Measurements from ENCODE around the gene GLRA1. TPM values are rescaled to one million over a fixed set of nuclear protein-coding genes. Genes with fewer than 3 reads are reported as not detected.

Gene GLRA1
- total RNA-seq, 2 donors from 2014 or later, result not detected

DNA sequence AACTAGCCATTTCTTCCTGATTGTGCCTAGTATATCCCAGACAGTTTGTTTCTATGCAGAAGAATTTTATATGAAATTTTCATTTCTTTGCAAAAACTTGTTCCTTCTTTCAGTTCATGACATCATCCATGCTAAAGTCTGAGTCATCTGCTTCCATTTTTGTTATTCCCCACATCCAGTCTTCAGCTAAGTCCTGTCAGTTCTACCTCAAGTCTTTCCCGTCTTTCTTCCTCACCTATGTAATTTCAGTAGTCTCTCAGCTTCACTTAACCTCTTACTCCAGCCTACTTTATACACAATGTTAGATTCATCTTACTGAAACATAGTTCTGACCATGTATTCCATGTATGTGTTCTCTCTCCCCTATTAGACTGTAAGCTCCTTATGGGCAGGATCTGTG, 113.8 kb downstream of the GLRA1 start:
- no peak for ATAC-seq (ENCODE audit: insufficient number of reproducible peaks, low FRiP score, low read depth)
- no peak for DNase-seq (ENCODE audit: low spot score)
- H3K9me3 ChIP-seq, result no peaks in the 10 kb centered on the region
- H3K27ac ChIP-seq, result no peak overlapping the region
- TF ChIP-seq, protein P1, sequence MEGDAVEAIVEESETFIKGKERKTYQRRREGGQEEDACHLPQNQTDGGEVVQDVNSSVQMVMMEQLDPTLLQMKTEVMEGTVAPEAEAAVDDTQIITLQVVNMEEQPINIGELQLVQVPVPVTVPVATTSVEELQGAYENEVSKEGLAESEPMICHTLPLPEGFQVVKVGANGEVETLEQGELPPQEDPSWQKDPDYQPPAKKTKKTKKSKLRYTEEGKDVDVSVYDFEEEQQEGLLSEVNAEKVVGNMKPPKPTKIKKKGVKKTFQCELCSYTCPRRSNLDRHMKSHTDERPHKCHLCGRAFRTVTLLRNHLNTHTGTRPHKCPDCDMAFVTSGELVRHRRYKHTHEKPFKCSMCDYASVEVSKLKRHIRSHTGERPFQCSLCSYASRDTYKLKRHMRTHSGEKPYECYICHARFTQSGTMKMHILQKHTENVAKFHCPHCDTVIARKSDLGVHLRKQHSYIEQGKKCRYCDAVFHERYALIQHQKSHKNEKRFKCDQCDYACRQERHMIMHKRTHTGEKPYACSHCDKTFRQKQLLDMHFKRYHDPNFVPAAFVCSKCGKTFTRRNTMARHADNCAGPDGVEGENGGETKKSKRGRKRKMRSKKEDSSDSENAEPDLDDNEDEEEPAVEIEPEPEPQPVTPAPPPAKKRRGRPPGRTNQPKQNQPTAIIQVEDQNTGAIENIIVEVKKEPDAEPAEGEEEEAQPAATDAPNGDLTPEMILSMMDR (IDR thresholded peaks at IDR 0.05), result no peak
- H3K36me3 ChIP-seq, result no peaks in the 10 kb centered on the region
- no peaks in the 10 kb centered on the region for H3K27me3 ChIP-seq (replicated peaks; ENCODE audit: insufficient read depth)
- H3K4me1 ChIP-seq (ENCODE audit: control insufficient read depth in 1 of 2, low read depth in 2 of 2), result peaks cover 8 to 20% of the 10 kb centered on the region in 2 donors
- no peak overlapping the region for H3K4me3 ChIP-seq

DNA sequence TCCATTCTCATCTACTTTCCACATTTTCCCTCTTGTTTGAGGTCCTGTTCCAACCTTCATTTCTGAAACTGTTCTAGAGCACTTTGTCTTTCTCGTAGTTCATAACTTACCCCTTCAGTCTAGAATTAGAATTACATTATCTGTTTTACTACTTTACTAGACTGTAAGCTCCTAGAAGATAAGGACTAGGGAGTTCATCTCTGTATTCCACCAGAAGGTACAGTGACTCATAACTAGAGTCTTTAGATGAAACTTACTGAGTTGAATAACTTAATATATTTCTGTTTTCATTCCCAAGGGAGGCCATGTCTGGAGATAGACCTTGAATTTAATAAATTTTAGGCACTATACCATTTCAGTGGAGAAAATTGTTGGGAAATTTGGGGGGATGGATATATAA, 114.2 kb downstream of the GLRA1 start:
- no peak overlapping the region for H3K27ac ChIP-seq
- ATAC-seq (ENCODE audit: insufficient number of reproducible peaks, low FRiP score, low read depth) (no peak), DNase-seq (ENCODE audit: low spot score) (no peak)
- H3K36me3 ChIP-seq, result no peaks in the 10 kb centered on the region
- no peak overlapping the region for H3K4me3 ChIP-seq
- H3K9me3 ChIP-seq, result no peaks in the 10 kb centered on the region
- H3K27me3 ChIP-seq (replicated peaks; ENCODE audit: insufficient read depth), result no peaks in the 10 kb centered on the region
- H3K4me1 ChIP-seq (ENCODE audit: control insufficient read depth in 1 of 2, low read depth in 2 of 2), result peaks cover 8 to 20% of the 10 kb centered on the region in 2 donors
- TF ChIP-seq, protein P1 (IDR thresholded peaks at IDR 0.05), result no peak

DNA sequence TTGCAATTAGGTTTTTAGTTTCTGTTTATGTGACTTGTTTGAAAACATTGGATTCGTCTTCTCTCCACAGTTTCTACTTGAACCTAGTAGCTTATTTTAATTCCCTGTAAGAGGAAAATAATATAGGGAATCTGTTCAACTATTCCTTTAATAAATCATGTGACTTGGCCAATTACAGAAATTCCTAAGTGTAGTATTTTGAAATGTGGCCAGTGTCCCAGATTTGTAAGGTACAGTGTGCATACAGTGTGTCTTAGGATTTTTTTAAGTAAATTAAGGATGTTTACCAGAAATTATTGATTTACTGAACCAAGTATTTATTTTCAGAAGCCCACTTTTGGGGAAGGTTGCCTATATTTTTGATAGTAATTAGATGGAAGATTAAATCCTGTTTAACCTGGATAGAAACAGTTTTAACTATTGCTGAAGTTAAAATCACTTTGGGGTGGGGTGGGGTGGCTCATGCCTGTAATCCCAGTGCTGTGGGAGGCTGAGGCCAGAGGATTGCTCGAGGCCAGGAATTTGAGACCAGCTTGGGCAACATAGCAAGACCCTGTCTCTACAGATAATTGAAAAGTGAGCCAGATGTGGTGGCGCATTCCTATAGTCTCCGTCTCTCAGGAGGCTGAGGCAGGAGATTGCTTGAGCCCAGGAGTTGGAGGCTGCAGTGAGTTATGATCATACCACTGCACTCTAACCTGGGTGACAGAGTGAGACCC, 116.0 kb downstream of the GLRA1 start:
- Histone ChIP-seq H3K9me3 (no peaks in the 10 kb centered on the region), H3K4me1 (ENCODE audit: control insufficient read depth in 1 of 2, low read depth in 2 of 2) (peaks cover 8 to 20% of the 10 kb centered on the region in 2 donors), H3K36me3 (no peaks in the 10 kb centered on the region), H3K4me3 (no peak overlapping the region), H3K27ac (no peak overlapping the region), H3K27me3 (replicated peaks; ENCODE audit: insufficient read depth) (no peaks in the 10 kb centered on the region)
- TF ChIP-seq, protein P1 (IDR thresholded peaks at IDR 0.05), result no peak
- no peak for ATAC-seq (ENCODE audit: insufficient number of reproducible peaks, low FRiP score, low read depth)
- DNase-seq (ENCODE audit: low spot score), result no peak

DNA sequence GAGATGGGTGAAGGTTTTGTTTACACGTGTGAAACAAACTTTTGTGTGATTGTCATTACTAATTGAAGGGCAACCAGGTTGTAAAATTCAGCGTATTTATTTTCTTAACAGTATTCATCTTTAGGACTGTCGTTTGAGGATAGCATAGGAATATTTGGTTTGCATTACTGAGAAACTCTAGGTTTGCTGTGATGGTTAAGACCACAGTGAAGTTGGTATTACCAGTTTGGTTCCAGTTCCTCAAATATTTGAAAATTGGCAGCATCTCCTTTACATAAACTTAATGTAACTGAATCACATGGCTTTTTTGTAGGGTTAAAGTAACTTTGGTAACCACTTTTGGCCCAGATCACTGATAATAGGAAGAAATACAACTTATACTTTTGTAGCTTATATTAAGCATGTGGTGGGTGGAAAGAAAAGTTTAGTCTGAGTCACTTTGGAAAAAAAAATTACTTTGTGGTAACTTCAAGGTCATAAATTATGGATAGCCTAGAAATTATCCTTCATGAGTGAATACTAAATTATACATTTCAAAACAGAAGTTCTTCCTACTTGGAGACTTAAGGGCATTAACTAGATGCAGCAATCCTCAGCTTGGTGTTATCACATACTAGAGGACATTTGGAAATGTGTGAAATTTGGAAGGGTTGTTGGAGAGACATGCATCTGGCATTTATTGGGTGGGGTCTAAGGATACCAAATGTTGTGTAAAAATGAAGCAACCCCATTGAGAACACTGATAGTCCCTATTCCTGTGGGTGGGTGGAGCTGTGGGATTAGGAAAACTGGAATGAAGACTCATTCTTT, 119.0 kb downstream of the GLRA1 start:
- peaks cover 10% of the 10 kb centered on the region for H3K36me3 ChIP-seq
- ATAC-seq (ENCODE audit: insufficient number of reproducible peaks, low FRiP score, low read depth), result no peak
- TF ChIP-seq, protein P1 (IDR thresholded peaks at IDR 0.05), result no peak
- no peak for DNase-seq (ENCODE audit: low spot score)
- H3K4me1 ChIP-seq (ENCODE audit: control insufficient read depth in 1 of 2, low read depth in 2 of 2), result no peaks in the 10 kb centered on the region
- no peaks in the 10 kb centered on the region for H3K27me3 ChIP-seq (replicated peaks; ENCODE audit: insufficient read depth)
- H3K27ac ChIP-seq, result no peak overlapping the region
- no peak overlapping the region for H3K4me3 ChIP-seq
- no peaks in the 10 kb centered on the region for H3K9me3 ChIP-seq

DNA sequence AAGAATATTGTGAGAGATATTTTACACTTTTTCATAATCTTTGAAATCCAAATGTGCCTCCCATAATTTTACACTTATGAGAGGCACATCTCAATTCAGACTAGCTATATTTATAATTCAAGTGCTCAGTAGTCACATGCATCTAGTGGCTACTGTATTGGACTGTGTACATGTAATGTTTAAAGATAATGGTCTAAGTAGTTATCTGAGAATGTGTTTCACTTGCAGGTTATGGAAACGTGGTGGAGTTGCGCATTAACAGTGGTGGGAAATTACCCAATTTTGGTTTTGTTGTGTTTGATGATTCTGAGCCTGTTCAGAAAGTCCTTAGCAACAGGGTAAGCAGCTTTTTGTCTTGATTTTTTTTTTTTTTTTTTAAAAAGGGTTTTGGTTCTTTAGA, 124.1 kb downstream of the GLRA1 start:
- DNase-seq (ENCODE audit: low spot score), result no peak
- ATAC-seq (ENCODE audit: insufficient number of reproducible peaks, low FRiP score, low read depth), result no peak
- no peaks in the 10 kb centered on the region for H3K4me1 ChIP-seq (ENCODE audit: control insufficient read depth in 1 of 2, low read depth in 2 of 2)
- no peak overlapping the region for H3K4me3 ChIP-seq
- TF ChIP-seq, protein P1 (IDR thresholded peaks at IDR 0.05), result no peak
- H3K27ac ChIP-seq, result no peak overlapping the region
- no peaks in the 10 kb centered on the region for H3K27me3 ChIP-seq (replicated peaks; ENCODE audit: insufficient read depth)
- no peaks in the 10 kb centered on the region for H3K9me3 ChIP-seq
- peaks cover 34% of the 10 kb centered on the region for H3K36me3 ChIP-seq

Data from thoracic aorta (tissue), 2 donors.